Measurements from ENCODE around the gene PTGIR. TPM values are rescaled to one million over a fixed set of nuclear protein-coding genes. Genes with fewer than 3 reads are reported as not detected.

Gene PTGIR
- total and polyA plus RNA-seq, 2 donors (not counting 1 experiment from before 2014, with no cell fraction given), result 16.5 to 27.8 TPM

DNA sequence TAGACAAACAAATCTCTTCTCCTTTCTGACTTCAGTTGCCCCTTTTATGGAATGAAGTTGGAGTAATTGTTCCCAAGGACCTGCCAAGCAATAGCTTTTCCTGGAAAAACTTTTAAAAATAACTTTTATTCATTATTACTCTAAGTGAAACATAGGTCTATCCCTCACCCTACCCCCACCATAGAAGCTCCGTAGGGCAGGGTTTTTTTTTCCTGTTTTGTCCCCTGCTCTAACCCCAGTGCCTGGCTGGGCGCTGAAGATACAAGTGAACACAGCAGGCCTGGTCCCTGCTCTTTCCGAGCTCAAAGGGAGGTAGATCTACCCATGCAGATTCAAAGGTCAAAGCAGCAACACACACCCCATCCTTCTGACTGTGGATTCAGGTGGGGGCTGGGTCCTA lies 19.8 kb upstream of the PTGIR start:
- Histone ChIP-seq H3K9ac (ENCODE audit: insufficient read depth, low read length) (no peak overlapping the region), H3K79me2 (ENCODE audit: control insufficient read depth, insufficient read depth, low read length) (no peaks in the 10 kb centered on the region), H3K9me3 (ENCODE audit: control insufficient read depth, insufficient read depth, low read depth, low read length) (no peaks in the 10 kb centered on the region), H4K20me1 (ENCODE audit: control insufficient read depth, extremely low read depth, insufficient read depth, low read length) (no peaks in the 10 kb centered on the region), H3K4me1 (ENCODE audit: control insufficient read depth, extremely low read depth, insufficient read depth, low read length) (peaks cover 3% of the 10 kb centered on the region), H3K27me3 (ENCODE audit: control insufficient read depth, insufficient read depth, low read length) (no peaks in the 10 kb centered on the region), H3K27ac (ENCODE audit: insufficient read depth, low read length) (no peak overlapping the region), H3K4me3 (replicated peaks in 1 of 4; ENCODE audit: control extremely low read depth in 1 of 4, insufficient read depth in 1 of 4, low read depth in 3 of 4, low read length in 4 of 4) (no peak overlapping the region), H3K36me3 (ENCODE audit: control insufficient read depth, insufficient read depth, low read length) (no peaks in the 10 kb centered on the region), H3K4me2 (ENCODE audit: extremely low read depth, insufficient read depth, low read length) (no peak overlapping the region), H2AFZ (ENCODE audit: low read length) (no peak overlapping the region)
- TF ChIP-seq, protein P1, sequence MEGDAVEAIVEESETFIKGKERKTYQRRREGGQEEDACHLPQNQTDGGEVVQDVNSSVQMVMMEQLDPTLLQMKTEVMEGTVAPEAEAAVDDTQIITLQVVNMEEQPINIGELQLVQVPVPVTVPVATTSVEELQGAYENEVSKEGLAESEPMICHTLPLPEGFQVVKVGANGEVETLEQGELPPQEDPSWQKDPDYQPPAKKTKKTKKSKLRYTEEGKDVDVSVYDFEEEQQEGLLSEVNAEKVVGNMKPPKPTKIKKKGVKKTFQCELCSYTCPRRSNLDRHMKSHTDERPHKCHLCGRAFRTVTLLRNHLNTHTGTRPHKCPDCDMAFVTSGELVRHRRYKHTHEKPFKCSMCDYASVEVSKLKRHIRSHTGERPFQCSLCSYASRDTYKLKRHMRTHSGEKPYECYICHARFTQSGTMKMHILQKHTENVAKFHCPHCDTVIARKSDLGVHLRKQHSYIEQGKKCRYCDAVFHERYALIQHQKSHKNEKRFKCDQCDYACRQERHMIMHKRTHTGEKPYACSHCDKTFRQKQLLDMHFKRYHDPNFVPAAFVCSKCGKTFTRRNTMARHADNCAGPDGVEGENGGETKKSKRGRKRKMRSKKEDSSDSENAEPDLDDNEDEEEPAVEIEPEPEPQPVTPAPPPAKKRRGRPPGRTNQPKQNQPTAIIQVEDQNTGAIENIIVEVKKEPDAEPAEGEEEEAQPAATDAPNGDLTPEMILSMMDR (conservative IDR thresholded peaks at IDR 0.05 in 1 of 2, IDR thresholded peaks at IDR 0.05 in 1 of 2; ENCODE audit: low read depth in 1 of 2, low read length in 2 of 2), result no peak
- TF ChIP-seq EZH2 (IDR thresholded peaks at IDR 0.05; ENCODE audit: low read length, missing control alignments), result no peak
- DNase-seq (ENCODE audit: low read depth in 2 of 2), result no peak

DNA sequence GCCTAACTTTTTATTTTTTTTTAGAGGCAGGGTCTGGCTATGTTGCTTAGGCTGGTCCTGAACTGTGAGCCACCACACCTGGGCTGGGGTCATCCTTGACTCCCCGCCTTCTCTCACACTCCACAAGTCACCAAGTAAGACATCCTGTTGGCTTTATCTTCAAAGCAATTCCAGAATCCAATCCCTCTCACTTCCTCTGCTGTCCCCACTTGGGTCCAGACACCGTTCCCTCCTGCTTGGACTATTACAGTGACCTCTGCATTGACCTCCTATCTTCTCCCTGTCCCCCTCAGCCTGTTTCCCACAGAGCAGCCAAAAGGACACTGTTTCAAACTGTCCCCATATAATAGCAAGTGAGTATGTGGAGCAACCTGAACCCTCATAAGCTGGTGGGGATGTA lies 15.8 kb upstream of the PTGIR start:
- Histone ChIP-seq H2AFZ (ENCODE audit: low read length) (no peak overlapping the region), H3K4me1 (ENCODE audit: control insufficient read depth, extremely low read depth, insufficient read depth, low read length) (peaks cover 10% of the 10 kb centered on the region), H3K27me3 (ENCODE audit: control insufficient read depth, insufficient read depth, low read length) (peaks cover 2% of the 10 kb centered on the region), H3K4me2 (ENCODE audit: extremely low read depth, insufficient read depth, low read length) (no peak overlapping the region), H3K79me2 (ENCODE audit: control insufficient read depth, insufficient read depth, low read length) (no peaks in the 10 kb centered on the region), H3K9me3 (ENCODE audit: control insufficient read depth, insufficient read depth, low read depth, low read length) (no peaks in the 10 kb centered on the region), H3K9ac (ENCODE audit: insufficient read depth, low read length) (no peak overlapping the region), H3K36me3 (ENCODE audit: control insufficient read depth, insufficient read depth, low read length) (no peaks in the 10 kb centered on the region), H3K27ac (ENCODE audit: insufficient read depth, low read length) (no peak overlapping the region), H4K20me1 (ENCODE audit: control insufficient read depth, extremely low read depth, insufficient read depth, low read length) (no peaks in the 10 kb centered on the region), H3K4me3 (replicated peaks in 1 of 4; ENCODE audit: control extremely low read depth in 1 of 4, insufficient read depth in 1 of 4, low read depth in 3 of 4, low read length in 4 of 4) (no peak overlapping the region)
- DNase-seq (ENCODE audit: low read depth in 2 of 2), result no peak
- TF ChIP-seq, protein P1 (conservative IDR thresholded peaks at IDR 0.05 in 1 of 2, IDR thresholded peaks at IDR 0.05 in 1 of 2; ENCODE audit: low read depth in 1 of 2, low read length in 2 of 2), result no peak
- no peak for TF ChIP-seq EZH2 (IDR thresholded peaks at IDR 0.05; ENCODE audit: low read length, missing control alignments)

DNA sequence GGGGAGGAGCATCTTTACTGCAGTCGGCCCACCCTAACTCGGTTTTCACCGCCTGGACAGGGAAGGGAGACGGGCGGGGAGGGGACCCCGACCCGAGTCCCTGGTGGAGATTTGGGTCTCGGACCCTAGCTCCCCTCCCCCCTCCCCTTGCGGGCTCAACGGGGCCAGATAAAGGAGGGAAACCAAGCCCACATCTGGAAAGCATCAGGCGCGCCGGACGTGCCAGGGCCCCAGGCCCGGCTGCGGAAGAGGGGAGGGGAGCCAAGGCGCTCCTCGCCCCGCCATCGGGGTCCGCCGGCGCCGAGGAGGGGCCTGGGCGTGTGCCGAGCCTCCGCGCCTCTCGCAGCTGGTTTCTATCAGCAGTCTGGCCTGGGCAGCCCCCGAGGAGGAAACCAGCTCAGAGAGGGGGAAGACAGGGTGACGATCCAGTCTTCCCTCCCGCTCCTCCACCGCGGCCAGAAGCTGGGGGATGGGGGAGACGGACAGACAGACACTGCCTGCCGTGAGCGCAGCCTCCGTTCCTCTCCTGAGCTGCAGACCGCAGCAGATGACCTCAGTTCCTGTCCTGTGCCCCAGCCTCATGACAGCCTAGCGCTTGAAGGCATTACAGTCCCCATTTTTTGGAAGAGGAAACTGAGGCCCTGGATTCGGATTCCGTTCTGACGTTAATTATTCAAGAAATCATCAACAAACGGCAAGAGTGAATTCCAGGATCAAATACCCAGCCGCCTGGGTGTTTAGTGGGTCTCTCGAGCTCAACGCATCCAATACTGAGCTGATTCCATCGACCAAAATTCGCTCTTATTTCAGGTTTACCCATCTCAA lies 14.7 kb upstream of the PTGIR start:
- H3K9ac ChIP-seq (ENCODE audit: insufficient read depth, low read length), result peak overlapping the region; percentile 25
- no peaks in the 10 kb centered on the region for H3K36me3 ChIP-seq (ENCODE audit: control insufficient read depth, insufficient read depth, low read length)
- peak overlapping the region; percentile 35 to 60 (median 46) for H3K4me3 ChIP-seq (replicated peaks in 1 of 4; ENCODE audit: control extremely low read depth in 1 of 4, insufficient read depth in 1 of 4, low read depth in 3 of 4, low read length in 4 of 4)
- no peaks in the 10 kb centered on the region for H4K20me1 ChIP-seq (ENCODE audit: control insufficient read depth, extremely low read depth, insufficient read depth, low read length)
- H3K27me3 ChIP-seq (ENCODE audit: control insufficient read depth, insufficient read depth, low read length), result peaks cover 2% of the 10 kb centered on the region
- H3K27ac ChIP-seq (ENCODE audit: insufficient read depth, low read length), result peak overlapping the region; percentile 36
- peak overlapping the region; percentile 75 for H3K4me2 ChIP-seq (ENCODE audit: extremely low read depth, insufficient read depth, low read length)
- no peaks in the 10 kb centered on the region for H3K9me3 ChIP-seq (ENCODE audit: control insufficient read depth, insufficient read depth, low read depth, low read length)
- DNase-seq (ENCODE audit: low read depth in 2 of 2), result peak; percentile 51 to 65
- peak overlapping the region; percentile 17 for H2AFZ ChIP-seq (ENCODE audit: low read length)
- H3K79me2 ChIP-seq (ENCODE audit: control insufficient read depth, insufficient read depth, low read length), result no peaks in the 10 kb centered on the region
- no peak for TF ChIP-seq EZH2 (IDR thresholded peaks at IDR 0.05; ENCODE audit: low read length, missing control alignments)
- TF ChIP-seq, protein P1 (conservative IDR thresholded peaks at IDR 0.05 in 1 of 2, IDR thresholded peaks at IDR 0.05 in 1 of 2; ENCODE audit: low read depth in 1 of 2, low read length in 2 of 2), result no peak
- peaks cover 10% of the 10 kb centered on the region for H3K4me1 ChIP-seq (ENCODE audit: control insufficient read depth, extremely low read depth, insufficient read depth, low read length)
